ENCODE measurements around the gene SLC5A7. TPM values are rescaled to one million over a fixed set of nuclear protein-coding genes. Genes with fewer than 3 reads are reported as not detected.

Gene SLC5A7
- total and polyA plus RNA-seq, 7 donors: 0.09 TPM; not detected in 6

DNA sequence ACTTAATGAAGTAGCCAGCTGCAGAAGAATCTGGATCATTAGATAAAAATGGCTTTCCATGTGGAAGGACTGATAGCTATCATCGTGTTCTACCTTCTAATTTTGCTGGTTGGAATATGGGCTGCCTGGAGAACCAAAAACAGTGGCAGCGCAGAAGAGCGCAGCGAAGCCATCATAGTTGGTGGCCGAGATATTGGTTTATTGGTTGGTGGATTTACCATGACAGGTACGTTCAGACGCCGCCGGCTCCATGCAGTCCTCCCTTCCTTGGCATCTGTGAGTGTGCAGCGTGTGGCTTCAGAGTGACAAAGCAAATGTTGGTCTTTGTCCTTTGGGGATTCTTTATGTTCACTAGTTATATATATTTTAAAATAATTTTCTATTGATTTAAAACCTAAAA, 1.8 kb downstream of the SLC5A7 start:
- H3K4me1 ChIP-seq: no peaks in the 10 kb centered on the region
- no peak overlapping the region for H3K27ac ChIP-seq
- H3K27me3 ChIP-seq (ENCODE audit: insufficient read depth in 3 of 3, low read length in 2 of 3): peaks cover 2 to 31% (median 3%) of the 10 kb centered on the region in 3 donors
- ATAC-seq (no peak), DNase-seq (no peak)
- no peaks in the 10 kb centered on the region for H3K9me3 ChIP-seq
- H3K36me3 ChIP-seq (ENCODE audit: insufficient read depth in 1 of 2, low read depth in 1 of 2): no peaks in the 10 kb centered on the region
- TF ChIP-seq CTCF (IDR thresholded peaks at IDR 0.05): no peak
- no peak overlapping the region for H3K4me3 ChIP-seq
- intact Hi-C loops (cut with DNase I): no loop called here
- WGBS, 3 donors: 89 to 95% (median 90%) methylated on average over 10 of the region's 10 CpGs

GRCh38 chr2:107989445-107989844, 3.1 kb downstream of the SLC5A7 start:
- H3K36me3 ChIP-seq (ENCODE audit: insufficient read depth in 1 of 2, low read depth in 1 of 2): no peaks in the 10 kb centered on the region
- H3K27ac ChIP-seq: no peak overlapping the region
- ATAC-seq (no peak), DNase-seq (no peak)
- intact Hi-C loops (cut with DNase I): no loop called here
- no peaks in the 10 kb centered on the region for H3K9me3 ChIP-seq
- no peak for TF ChIP-seq CTCF (IDR thresholded peaks at IDR 0.05)
- WGBS, 3 donors: 72 to 81% (median 75%) methylated on average over 6 of the region's 6 CpGs
- H3K27me3 ChIP-seq (ENCODE audit: insufficient read depth in 3 of 3, low read length in 2 of 3): peaks cover 2 to 31% (median 3%) of the 10 kb centered on the region in 3 donors
- no peak overlapping the region for H3K4me3 ChIP-seq
- no peaks in the 10 kb centered on the region for H3K4me1 ChIP-seq

DNA sequence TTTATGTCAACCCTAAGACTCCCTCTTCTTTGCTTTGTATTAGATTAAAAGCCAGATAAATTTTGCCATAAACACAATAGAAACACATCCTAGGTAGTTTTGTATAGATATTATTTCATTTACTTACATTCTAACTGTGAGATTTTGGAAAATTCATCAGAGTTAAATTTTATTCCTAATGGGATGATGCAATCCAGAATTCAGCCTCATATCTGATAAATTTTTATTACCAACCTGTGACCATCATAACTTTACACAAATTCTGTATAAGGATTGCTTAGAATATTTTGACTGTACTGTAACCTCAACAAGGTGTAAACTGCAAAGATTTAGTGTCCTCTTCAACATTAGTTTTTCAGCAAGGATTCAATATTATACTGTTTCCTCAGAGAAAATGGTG, 4.4 kb downstream of the SLC5A7 start:
- Histone ChIP-seq H3K27me3 (ENCODE audit: insufficient read depth in 3 of 3, low read length in 2 of 3) (peaks cover 2 to 30% (median 3%) of the 10 kb centered on the region in 3 donors), H3K4me3 (no peak overlapping the region), H3K9me3 (no peaks in the 10 kb centered on the region), H3K27ac (no peak overlapping the region), H3K36me3 (ENCODE audit: insufficient read depth in 1 of 2, low read depth in 1 of 2) (no peaks in the 10 kb centered on the region), H3K4me1 (no peaks in the 10 kb centered on the region)
- TF ChIP-seq CTCF (IDR thresholded peaks at IDR 0.05): no peak
- DNase-seq: no peak
- intact Hi-C loops (cut with DNase I): no loop called here
- no peak for ATAC-seq

DNA sequence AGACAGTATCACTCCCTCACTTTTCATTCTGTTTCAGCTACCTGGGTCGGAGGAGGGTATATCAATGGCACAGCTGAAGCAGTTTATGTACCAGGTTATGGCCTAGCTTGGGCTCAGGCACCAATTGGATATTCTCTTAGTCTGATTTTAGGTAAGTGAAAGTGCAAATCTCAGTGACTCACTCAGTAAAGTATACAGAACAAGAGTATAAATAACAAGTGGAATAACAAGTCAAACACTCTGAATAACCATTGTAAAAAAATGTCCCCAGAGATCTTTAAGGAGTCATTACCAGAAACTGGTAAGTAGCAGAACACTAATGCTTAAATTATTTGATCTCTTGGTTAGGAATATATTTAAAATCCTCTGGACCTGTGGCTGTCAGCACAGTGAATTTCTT, 5.7 kb downstream of the SLC5A7 start:
- H3K36me3 ChIP-seq (ENCODE audit: insufficient read depth in 1 of 2, low read depth in 1 of 2): no peaks in the 10 kb centered on the region
- no peak for TF ChIP-seq CTCF (IDR thresholded peaks at IDR 0.05)
- DNase-seq (no peak), ATAC-seq (no peak)
- no peaks in the 10 kb centered on the region for H3K9me3 ChIP-seq
- no peak overlapping the region for H3K4me3 ChIP-seq
- H3K27me3 ChIP-seq (ENCODE audit: insufficient read depth in 3 of 3, low read length in 2 of 3): peaks cover 0 to 16% (median 2%) of the 10 kb centered on the region in 3 donors
- H3K4me1 ChIP-seq: no peaks in the 10 kb centered on the region
- intact Hi-C loops (cut with DNase I): no loop called here
- 78 to 88% (median 79%) methylated on average over 1 of the region's 1 CpG for WGBS, 3 donors
- H3K27ac ChIP-seq: no peak overlapping the region

DNA sequence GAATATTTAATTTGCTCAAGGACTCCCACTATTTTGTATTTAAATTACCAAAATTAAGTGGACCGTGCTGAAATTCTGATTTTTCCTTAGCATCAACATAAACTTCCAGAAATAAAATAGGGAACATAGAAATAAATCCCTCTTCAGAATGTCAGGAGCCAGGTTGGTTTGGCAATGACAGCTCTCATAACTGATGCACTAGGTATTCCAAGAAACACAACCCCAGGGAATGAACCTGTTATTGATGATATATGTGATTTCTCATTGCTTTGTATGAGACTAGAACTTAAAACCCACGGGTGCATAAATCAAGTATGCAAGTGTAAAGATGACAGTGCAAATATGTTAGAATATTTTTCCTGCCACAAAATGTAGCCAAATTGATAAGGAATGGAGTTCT, 12.8 kb downstream of the SLC5A7 start:
- no peaks in the 10 kb centered on the region for H3K9me3 ChIP-seq
- ATAC-seq (no peak), DNase-seq (no peak)
- no peak overlapping the region for H3K27ac ChIP-seq
- no peaks in the 10 kb centered on the region for H3K4me1 ChIP-seq
- no peak for TF ChIP-seq CTCF (IDR thresholded peaks at IDR 0.05)
- H3K27me3 ChIP-seq (ENCODE audit: insufficient read depth in 3 of 3, low read length in 2 of 3): no peaks in the 10 kb centered on the region
- no peaks in the 10 kb centered on the region for H3K36me3 ChIP-seq (ENCODE audit: insufficient read depth in 1 of 2, low read depth in 1 of 2)
- intact Hi-C loops (cut with DNase I): no loop called here
- WGBS, 3 donors: 74 to 79% (median 78%) methylated on average over 2 of the region's 2 CpGs
- no peak overlapping the region for H3K4me3 ChIP-seq

Measured in psoas muscle (tissue), 8 donors.